CD4-positive, alpha-beta T cell treated with Interleukin-12 subunit alpha and Interleukin-12 subunit beta, for 1 hour (primary cell): ENCODE data around the gene CAMSAP1.
"Not testable (repeated sequence)": the region's sequence is repeated elsewhere in the genome, so short reads cannot be mapped to it uniquely, and the experiment has no call there.

Experiments
- DNase-seq: peaks from one replicate; pipeline ENCODE4 v3.0.0-alpha.2; 2020

Gene CAMSAP1

GRCh38 chr9:135895202-135895848, 12.0 kb downstream of the CAMSAP1 start:
- no peak for DNase-seq

- no peak for DNase-seq
Observed at GRCh38 chr9:135893104-135893503, 14.2 kb downstream of the CAMSAP1 start.

GRCh38 chr9:135892327-135892726, 15.0 kb downstream of the CAMSAP1 start:
- not testable (repeated sequence) for DNase-seq

GRCh38 chr9:135891027-135891631, 16.2 kb downstream of the CAMSAP1 start:
- no peak for DNase-seq

GRCh38 chr9:135890190-135891026, 16.9 kb downstream of the CAMSAP1 start:
- DNase-seq: no peak

- no peak for DNase-seq
Observed at GRCh38 chr9:135889564-135890189, 17.7 kb downstream of the CAMSAP1 start.

GRCh38 chr9:135888766-135889394, 18.5 kb downstream of the CAMSAP1 start:
- no peak for DNase-seq

GRCh38 chr9:135888126-135888765, 19.1 kb downstream of the CAMSAP1 start:
- DNase-seq: no peak

GRCh38 chr9:135887585-135888050, 19.7 kb downstream of the CAMSAP1 start:
- DNase-seq: peak; percentile 54

- no peak for DNase-seq
Observed at GRCh38 chr9:135887021-135887507, 20.3 kb downstream of the CAMSAP1 start.

GRCh38 chr9:135886147-135886981, 21.0 kb downstream of the CAMSAP1 start:
- DNase-seq: no peak

- DNase-seq: no peak
Observed at GRCh38 chr9:135885100-135885853, 22.1 kb downstream of the CAMSAP1 start.

GRCh38 chr9:135884328-135885035, 22.9 kb downstream of the CAMSAP1 start:
- DNase-seq: no peak

GRCh38 chr9:135883410-135884089, 23.8 kb downstream of the CAMSAP1 start:
- DNase-seq: no peak

- no peak for DNase-seq
Observed at GRCh38 chr9:135882011-135882410, 25.3 kb downstream of the CAMSAP1 start.

- no peak for DNase-seq
Observed at GRCh38 chr9:135880438-135880837, 26.9 kb downstream of the CAMSAP1 start.

- no peak for DNase-seq
Observed at GRCh38 chr9:135879619-135880018, 27.7 kb downstream of the CAMSAP1 start.

- no peak for DNase-seq
Observed at GRCh38 chr9:135879237-135879601, 28.1 kb downstream of the CAMSAP1 start.
